ENCODE data around the gene RASSF1. TPM values are rescaled to one million over a fixed set of nuclear protein-coding genes. Genes with fewer than 3 reads are reported as not detected.

RASSF1 gene
- total RNA-seq, 1 donor from 2014 or later = 13.7 TPM

DNA sequence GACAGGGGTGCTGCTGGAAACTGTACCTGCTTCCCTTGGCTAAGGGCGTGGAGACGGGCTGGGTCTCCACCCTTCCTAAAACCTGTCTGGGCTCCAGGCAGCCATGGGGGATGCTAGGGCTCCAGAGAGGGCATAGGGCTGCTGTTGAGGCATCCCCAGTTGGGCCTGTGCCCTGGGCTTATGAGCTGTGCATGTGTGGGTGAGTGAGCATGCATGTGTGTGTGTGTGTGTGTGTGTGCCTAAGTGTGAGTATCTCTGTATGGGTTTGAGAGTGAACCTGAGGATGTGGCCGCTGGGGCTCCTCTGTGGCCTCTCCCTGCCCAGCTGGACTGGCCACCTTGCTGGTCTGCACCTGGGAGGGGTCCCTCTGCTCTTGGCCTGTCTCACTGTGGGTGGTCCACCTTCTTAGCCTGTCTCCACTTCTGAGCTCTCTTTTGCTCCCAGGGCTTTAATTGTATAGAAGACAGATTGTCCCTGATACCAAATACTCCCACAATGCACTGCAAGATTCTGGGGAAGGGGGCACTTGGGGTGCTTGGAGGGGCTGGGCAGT is 30.6 kb upstream of the RASSF1 start:
- Histone ChIP-seq H3F3A (ENCODE audit: low read depth) (peaks cover 5% of the 10 kb centered on the region), H2AFZ (replicated peaks) (no peak overlapping the region), H3K9me3 (ENCODE audit: low read depth) (no peaks in the 10 kb centered on the region), H3K4me3 (no peak overlapping the region), H3K79me2 (ENCODE audit: low read depth) (no peaks in the 10 kb centered on the region), H3K27ac (no peak overlapping the region), H4K20me1 (ENCODE audit: low read depth) (no peaks in the 10 kb centered on the region), H3K4me1 (peaks cover 32% of the 10 kb centered on the region), H3K4me2 (no peak overlapping the region), H3K36me3 (no peaks in the 10 kb centered on the region), H3K27me3 (peaks cover 3% of the 10 kb centered on the region), H3K9ac (no peak overlapping the region)
- TF ChIP-seq, protein P1, sequence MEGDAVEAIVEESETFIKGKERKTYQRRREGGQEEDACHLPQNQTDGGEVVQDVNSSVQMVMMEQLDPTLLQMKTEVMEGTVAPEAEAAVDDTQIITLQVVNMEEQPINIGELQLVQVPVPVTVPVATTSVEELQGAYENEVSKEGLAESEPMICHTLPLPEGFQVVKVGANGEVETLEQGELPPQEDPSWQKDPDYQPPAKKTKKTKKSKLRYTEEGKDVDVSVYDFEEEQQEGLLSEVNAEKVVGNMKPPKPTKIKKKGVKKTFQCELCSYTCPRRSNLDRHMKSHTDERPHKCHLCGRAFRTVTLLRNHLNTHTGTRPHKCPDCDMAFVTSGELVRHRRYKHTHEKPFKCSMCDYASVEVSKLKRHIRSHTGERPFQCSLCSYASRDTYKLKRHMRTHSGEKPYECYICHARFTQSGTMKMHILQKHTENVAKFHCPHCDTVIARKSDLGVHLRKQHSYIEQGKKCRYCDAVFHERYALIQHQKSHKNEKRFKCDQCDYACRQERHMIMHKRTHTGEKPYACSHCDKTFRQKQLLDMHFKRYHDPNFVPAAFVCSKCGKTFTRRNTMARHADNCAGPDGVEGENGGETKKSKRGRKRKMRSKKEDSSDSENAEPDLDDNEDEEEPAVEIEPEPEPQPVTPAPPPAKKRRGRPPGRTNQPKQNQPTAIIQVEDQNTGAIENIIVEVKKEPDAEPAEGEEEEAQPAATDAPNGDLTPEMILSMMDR (IDR thresholded peaks at IDR 0.05) = no peak
- no peak for TF ChIP-seq EZH2phosphoT487 (IDR thresholded peaks at IDR 0.05)
- H3K4me1 Mint-ChIP-seq = peaks cover 42% of the 10 kb centered on the region
- H3K4me3 Mint-ChIP-seq = peak overlapping the region; percentile 58
- DNase-seq (ENCODE audit: low spot score) = no peak
- H3K27me3 Mint-ChIP-seq (ENCODE audit: insufficient read depth, low read depth) = peaks cover 13% of the 10 kb centered on the region
- no peaks in the 10 kb centered on the region for H3K36me3 Mint-ChIP-seq
- H3K27ac Mint-ChIP-seq = peak overlapping the region; percentile 68
- H3K9me3 Mint-ChIP-seq = no peaks in the 10 kb centered on the region

DNA sequence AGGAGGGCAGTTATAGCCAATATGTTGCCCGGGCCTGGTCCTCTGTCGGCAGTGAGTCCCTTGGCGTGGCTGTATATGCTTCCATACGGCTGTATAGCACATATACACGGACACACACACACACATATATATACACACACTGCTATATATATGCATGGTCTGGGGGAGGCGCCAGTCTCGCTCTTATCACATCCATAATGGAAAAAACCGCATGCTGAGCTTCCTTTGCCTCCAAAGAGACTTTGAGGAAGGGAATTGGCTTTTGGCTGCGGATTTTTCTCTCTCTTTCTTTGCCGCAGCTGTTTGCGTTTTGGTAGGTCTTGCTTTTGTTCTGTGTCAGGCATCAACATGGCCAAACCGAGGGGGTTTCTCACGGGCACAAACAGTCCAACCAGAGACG is 30.0 kb upstream of the RASSF1 start:
- H3K4me1 ChIP-seq = peaks cover 32% of the 10 kb centered on the region
- H4K20me1 ChIP-seq (ENCODE audit: low read depth) = no peaks in the 10 kb centered on the region
- H2AFZ ChIP-seq (replicated peaks) = no peak overlapping the region
- H3K27me3 ChIP-seq = peaks cover 10% of the 10 kb centered on the region
- H3K27ac ChIP-seq = no peak overlapping the region
- no peak for TF ChIP-seq EZH2phosphoT487 (IDR thresholded peaks at IDR 0.05)
- TF ChIP-seq, protein P1 (IDR thresholded peaks at IDR 0.05) = peak; percentile 44
- H3K4me2 ChIP-seq = no peak overlapping the region
- Mint-ChIP-seq H3K27ac (peak overlapping the region; percentile 68), H3K27me3 (ENCODE audit: insufficient read depth, low read depth) (peaks cover 13% of the 10 kb centered on the region), H3K4me1 (peaks cover 42% of the 10 kb centered on the region), H3K36me3 (no peaks in the 10 kb centered on the region), H3K9me3 (no peaks in the 10 kb centered on the region), H3K4me3 (peak overlapping the region; percentile 58)
- DNase-seq (ENCODE audit: low spot score) = peak; percentile 62
- no peak overlapping the region for H3K9ac ChIP-seq
- H3K9me3 ChIP-seq (ENCODE audit: low read depth) = no peaks in the 10 kb centered on the region
- H3K4me3 ChIP-seq = no peak overlapping the region
- H3K36me3 ChIP-seq = no peaks in the 10 kb centered on the region
- no peaks in the 10 kb centered on the region for H3K79me2 ChIP-seq (ENCODE audit: low read depth)
- H3F3A ChIP-seq (ENCODE audit: low read depth) = peaks cover 5% of the 10 kb centered on the region

DNA sequence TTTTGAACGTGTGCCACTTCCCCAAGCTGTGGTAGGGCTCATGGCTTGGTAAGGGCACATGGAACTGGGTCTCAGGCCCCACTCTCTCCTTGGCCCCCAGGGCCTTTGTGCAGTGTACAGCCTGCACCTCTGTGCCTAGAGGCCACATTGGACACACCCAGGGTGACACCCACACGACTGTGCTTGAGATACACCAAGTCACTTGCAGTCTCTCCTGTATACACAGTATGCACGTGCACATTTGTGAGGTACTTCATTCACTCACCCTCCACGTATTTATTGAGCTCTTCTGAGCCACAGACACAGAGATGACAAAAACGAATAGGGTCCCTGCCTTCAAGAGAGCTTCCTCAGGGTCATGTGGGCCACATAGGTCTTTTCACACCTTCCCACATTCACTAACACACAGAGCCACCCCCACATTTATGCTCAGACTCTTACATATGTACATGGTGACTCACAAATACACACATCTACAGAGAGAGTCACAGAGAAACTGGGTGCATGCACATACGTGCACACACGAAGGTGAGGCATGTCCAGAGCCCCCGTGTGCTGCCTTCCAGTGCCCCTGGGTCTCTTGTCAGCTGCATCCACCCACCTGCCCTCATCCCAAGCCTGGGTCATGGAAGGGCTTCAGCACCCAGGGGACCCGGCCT is 28.5 kb upstream of the RASSF1 start:
- no peaks in the 10 kb centered on the region for H3K79me2 ChIP-seq (ENCODE audit: low read depth)
- H3K27me3 Mint-ChIP-seq (ENCODE audit: insufficient read depth, low read depth) = peaks cover 11% of the 10 kb centered on the region
- no peak overlapping the region for H2AFZ ChIP-seq (replicated peaks)
- no peak overlapping the region for H3K4me3 ChIP-seq
- TF ChIP-seq EZH2phosphoT487 (IDR thresholded peaks at IDR 0.05) (no peak), EZH2 (IDR thresholded peaks at IDR 0.05) (no peak)
- TF ChIP-seq, protein P1 (IDR thresholded peaks at IDR 0.05) = no peak
- no peak overlapping the region for H3K4me2 ChIP-seq
- H3K36me3 ChIP-seq = no peaks in the 10 kb centered on the region
- H3K4me1 ChIP-seq = peaks cover 30% of the 10 kb centered on the region
- H3K4me3 Mint-ChIP-seq = peak overlapping the region; percentile 10
- no peak overlapping the region for H3K27ac ChIP-seq
- no peaks in the 10 kb centered on the region for H3K9me3 ChIP-seq (ENCODE audit: low read depth)
- H3K27me3 ChIP-seq = peaks cover 22% of the 10 kb centered on the region
- peak overlapping the region; percentile 62 for H3K27ac Mint-ChIP-seq
- H3K4me1 Mint-ChIP-seq = peaks cover 35% of the 10 kb centered on the region
- DNase-seq (ENCODE audit: low spot score) = no peak
- H3K36me3 Mint-ChIP-seq = no peaks in the 10 kb centered on the region
- H3K9me3 Mint-ChIP-seq = no peaks in the 10 kb centered on the region
- peaks cover 4% of the 10 kb centered on the region for H3F3A ChIP-seq (ENCODE audit: low read depth)
- no peaks in the 10 kb centered on the region for H4K20me1 ChIP-seq (ENCODE audit: low read depth)
- no peak overlapping the region for H3K9ac ChIP-seq
